ENCODE measurements around the gene NEURL1.

- TF ChIP-seq CTCF (IDR thresholded peaks at IDR 0.05): no peak
- TF ChIP-seq POLR2AphosphoS5 (IDR thresholded peaks at IDR 0.05): no peak
These were observed 51.3 kb downstream of the NEURL1 start for GRCh38 chr10:103544657-103545310.

Data from esophagus muscularis mucosa (tissue), 3 donors.